Measurements from ENCODE around the gene TNIK. TPM values are rescaled to one million over a fixed set of nuclear protein-coding genes. Genes with fewer than 3 reads are reported as not detected.

TNIK gene
- total and polyA plus RNA-seq, 10 of the 15 experiments (the other 5 are each of a cell fraction or from before 2014, with no cell fraction given), result 13.9 to 74.3 (median 48.2) TPM

GRCh38 chr3:171110715-171111114 is 349.5 kb downstream of the TNIK start:
- SMC1A ChIA-PET (ENCODE audit: uncharacterized antibody, unreplicated experiment), result interaction anchor here (1.6 kb wide), 1 partner anchor 336 kb away, joined by 3 read pairs; no protein-coding TSS in a partner anchor
- Histone ChIP-seq H4K20me1 (ENCODE audit: control insufficient read depth, insufficient read depth) (no peaks in the 10 kb centered on the region), H3K27me3 (replicated peaks in 1 of 2; ENCODE audit: control insufficient read depth in 2 of 2, insufficient read depth in 2 of 2, low read length in 1 of 2) (no peaks in the 10 kb centered on the region), H3K9ac (ENCODE audit: control insufficient read depth, insufficient read depth, low read length) (no peak overlapping the region), H3K4me1 (ENCODE audit: control insufficient read depth, insufficient read depth, low read length) (no peaks in the 10 kb centered on the region), H3K4me2 (ENCODE audit: control insufficient read depth, insufficient read depth) (no peak overlapping the region), H3K27ac (ENCODE audit: control insufficient read depth, insufficient read depth) (no peak overlapping the region), H2AFZ (ENCODE audit: control insufficient read depth, low read depth, low read length) (no peak overlapping the region), H3K4me3 (no peak overlapping the region), H3K79me2 (ENCODE audit: control insufficient read depth, insufficient read depth, low read length) (no peaks in the 10 kb centered on the region), H3K36me3 (ENCODE audit: control insufficient read depth in 2 of 2, insufficient read depth in 2 of 2, low read length in 1 of 2) (peaks cover 4 to 35% of the 10 kb centered on the region in 2 experiments), H3K9me3 (replicated peaks; ENCODE audit: control insufficient read depth, insufficient read depth, low read length) (no peaks in the 10 kb centered on the region)
- ATAC-seq (no peak), FAIRE-seq (no peak), DNase-seq (ENCODE audit: low read depth, low spot score) (no peak)
- intact Hi-C loops (cut with micrococcal nuclease; ENCODE audit: unreplicated experiment), result no loop called here
- 97% methylated on average over 4 of the region's 4 CpGs for WGBS (ENCODE audit: insufficient coverage, insufficient replicate concordance, low lambda C conversion rate, missing lambda C conversion rate)
- TF ChIP-seq PRDM15 (CRISPR knock-in tag; IDR thresholded peaks at IDR 0.05), result no peak
- POLR2A ChIA-PET, result no interaction called here
- CTCF ChIA-PET, result no interaction called here
- RAD21 ChIA-PET (ENCODE audit: unreplicated experiment), result no interaction called here
- BruUV-seq (replicated peaks), result no TSS peak
- in situ Hi-C loops (cut with MboI), result no loop called here

GRCh38 chr3:171108066-171108465 is 352.1 kb downstream of the TNIK start:
- no peaks in the 10 kb centered on the region for H3K79me2 ChIP-seq (ENCODE audit: control insufficient read depth, insufficient read depth, low read length)
- in situ Hi-C loops (cut with MboI) (no loop called here), intact Hi-C loops (cut with micrococcal nuclease; ENCODE audit: unreplicated experiment) (no loop called here)
- DNase-seq (ENCODE audit: low read depth, low spot score), result no peak
- no peak overlapping the region for H3K4me3 ChIP-seq
- H3K4me1 ChIP-seq (ENCODE audit: control insufficient read depth, insufficient read depth, low read length), result no peaks in the 10 kb centered on the region
- no peaks in the 10 kb centered on the region for H3K9me3 ChIP-seq (replicated peaks; ENCODE audit: control insufficient read depth, insufficient read depth, low read length)
- no peak for FAIRE-seq
- ATAC-seq, result no peak
- RAD21 ChIA-PET (ENCODE audit: unreplicated experiment), result no interaction called here
- SMC1A ChIA-PET (ENCODE audit: uncharacterized antibody, unreplicated experiment), result no interaction called here
- H2AFZ ChIP-seq (ENCODE audit: control insufficient read depth, low read depth, low read length), result no peak overlapping the region
- H3K27me3 ChIP-seq (replicated peaks in 1 of 2; ENCODE audit: control insufficient read depth in 2 of 2, insufficient read depth in 2 of 2, low read length in 1 of 2), result no peaks in the 10 kb centered on the region
- WGBS (ENCODE audit: insufficient coverage, insufficient replicate concordance, low lambda C conversion rate, missing lambda C conversion rate), result 73% methylated on average over 4 of the region's 4 CpGs
- H3K4me2 ChIP-seq (ENCODE audit: control insufficient read depth, insufficient read depth), result no peak overlapping the region
- H3K27ac ChIP-seq (ENCODE audit: control insufficient read depth, insufficient read depth), result no peak overlapping the region
- POLR2A ChIA-PET, result no interaction called here
- no TSS peak for BruUV-seq (replicated peaks)
- no peaks in the 10 kb centered on the region for H4K20me1 ChIP-seq (ENCODE audit: control insufficient read depth, insufficient read depth)
- peaks cover 0 to 29% of the 10 kb centered on the region in 2 experiments for H3K36me3 ChIP-seq (ENCODE audit: control insufficient read depth in 2 of 2, insufficient read depth in 2 of 2, low read length in 1 of 2)
- no peak overlapping the region for H3K9ac ChIP-seq (ENCODE audit: control insufficient read depth, insufficient read depth, low read length)
- CTCF ChIA-PET, result interaction anchor here (1.1 kb wide), 1 partner anchor 15 kb away, joined by 3 read pairs; no protein-coding TSS in a partner anchor
- no peak for TF ChIP-seq IKZF1 (conservative IDR thresholded peaks at IDR 0.05)
- TF ChIP-seq EZH2 (IDR thresholded peaks at IDR 0.05; ENCODE audit: borderline replicate concordance, control insufficient read depth, low read depth, low read length), result no peak
- TF ChIP-seq CREM (IDR thresholded peaks at IDR 0.05; ENCODE audit: low read depth), result no peak

All from GM12878 (cell line).